T-helper 1 cell (primary cell): ENCODE measurements around the gene KRT82.

Experiments used
- DNase-seq, 5 donors: peaks; one replicate each; pipeline ENCODE4 v3.0.0-alpha.2; 2012 to 2020

The KRT82 gene

DNA sequence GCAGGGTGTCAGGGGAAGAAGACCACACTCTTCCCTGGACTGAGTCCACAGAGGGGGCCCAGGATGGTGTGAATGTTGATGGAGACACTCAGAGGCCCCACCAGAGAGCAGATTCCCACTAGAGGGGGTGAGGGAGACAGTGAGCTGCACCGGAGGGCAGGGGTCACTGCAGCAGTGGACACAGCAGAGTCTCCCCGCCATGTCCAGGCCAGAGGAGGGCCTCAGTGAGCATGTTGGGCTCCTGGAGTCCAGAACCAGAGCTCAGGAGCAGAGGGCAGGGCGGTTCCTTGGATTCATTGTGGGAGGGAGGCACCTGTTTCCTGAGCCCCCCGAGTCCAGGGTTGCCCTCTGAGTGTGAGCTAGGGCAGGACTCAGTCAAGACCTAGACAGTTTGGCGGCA is 1.8 kb upstream of the KRT82 start:
- DNase-seq: no peak

DNA sequence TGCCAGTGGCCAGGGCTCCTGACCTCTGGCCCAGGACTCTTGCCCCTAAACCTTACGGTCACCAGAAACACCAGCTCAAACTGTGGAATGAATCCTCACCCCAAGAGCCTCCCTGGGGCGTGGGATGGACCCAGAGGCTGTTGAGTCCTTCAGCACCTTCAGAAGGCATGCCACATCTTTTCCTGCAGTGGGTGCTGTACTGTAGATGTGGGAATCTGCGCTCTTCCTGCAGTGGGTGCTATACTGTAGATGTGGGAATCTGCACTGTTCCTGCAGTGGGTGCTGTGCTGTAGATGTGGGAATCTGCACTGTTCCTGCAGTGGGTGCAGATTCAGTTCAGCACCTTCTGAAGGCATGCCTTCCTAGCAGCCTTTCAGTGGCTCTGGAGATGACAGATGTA is 1.2 kb downstream of the KRT82 start:
- DNase-seq: no peak

DNA sequence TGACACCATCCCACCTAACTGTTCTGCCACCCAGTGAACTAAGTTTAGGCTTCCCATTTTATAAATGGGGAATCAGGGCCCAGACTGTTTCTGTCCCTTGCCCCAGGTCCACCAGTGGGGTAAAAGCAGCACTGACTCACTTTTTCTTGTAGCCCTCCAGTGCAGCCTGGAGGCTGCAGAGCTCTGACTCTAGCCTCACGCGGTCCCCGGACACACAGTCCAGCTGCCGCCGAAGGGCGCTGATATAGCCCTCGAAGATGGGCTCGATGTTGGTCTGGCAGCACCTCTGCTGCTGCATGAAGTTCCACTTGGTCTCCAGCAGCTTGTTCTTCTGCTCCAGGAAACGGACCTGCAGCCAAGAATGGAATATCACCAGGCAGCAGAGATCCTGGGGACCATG is 2.6 kb downstream of the KRT82 start:
- DNase-seq: no peak

DNA sequence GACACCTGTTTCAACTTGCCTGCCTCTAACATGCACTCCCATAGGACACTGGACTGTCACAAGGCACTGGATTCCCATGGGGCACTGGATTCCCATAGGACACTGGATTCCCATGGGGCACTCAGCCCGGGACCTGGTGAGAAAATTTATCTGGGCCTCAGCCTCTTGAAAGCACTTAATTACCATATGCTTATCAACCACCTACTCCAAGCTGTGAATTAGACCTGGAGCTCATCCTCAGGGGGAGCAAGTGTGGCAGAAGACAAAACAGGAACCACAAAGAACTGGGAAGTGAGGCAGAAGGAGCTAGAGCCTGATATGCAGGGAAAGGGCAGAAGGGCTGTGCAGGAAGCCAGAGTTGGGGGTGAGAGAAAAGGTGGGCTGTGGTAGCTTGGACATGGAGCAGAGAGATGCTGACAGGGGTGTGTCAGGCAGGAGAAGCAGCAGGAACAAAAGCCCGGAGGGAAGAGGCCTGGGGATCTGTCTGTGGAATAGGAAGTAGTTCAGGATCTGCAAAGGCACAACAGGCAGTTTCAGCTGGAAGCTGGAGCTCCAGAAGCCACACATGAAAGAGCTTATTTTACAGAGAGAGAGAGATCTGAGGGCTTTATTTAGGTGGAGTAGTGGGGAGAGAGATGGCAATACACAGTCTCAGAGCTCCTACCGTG is 3.1 kb downstream of the KRT82 start:
- DNase-seq: no peak

DNA sequence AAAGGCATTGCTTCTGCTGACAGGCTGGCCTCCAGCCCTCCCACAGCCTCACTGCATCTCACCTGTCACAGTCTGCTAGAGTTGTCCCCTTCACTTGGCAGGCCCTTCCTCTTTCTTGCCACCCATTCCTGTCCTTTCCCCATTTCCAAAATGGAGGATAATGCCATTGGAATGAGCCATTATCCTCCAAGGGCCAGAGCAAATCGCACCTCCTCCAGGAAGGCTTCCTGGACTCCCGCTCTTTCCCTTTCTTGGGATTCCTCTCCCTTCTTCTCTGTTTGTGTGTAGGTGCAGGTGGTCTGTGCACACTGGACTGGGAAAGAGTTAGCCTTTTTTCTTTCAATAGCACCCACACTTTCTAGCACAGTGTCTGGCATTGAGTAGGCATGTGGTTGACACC is 3.8 kb downstream of the KRT82 start:
- DNase-seq: no peak

DNA sequence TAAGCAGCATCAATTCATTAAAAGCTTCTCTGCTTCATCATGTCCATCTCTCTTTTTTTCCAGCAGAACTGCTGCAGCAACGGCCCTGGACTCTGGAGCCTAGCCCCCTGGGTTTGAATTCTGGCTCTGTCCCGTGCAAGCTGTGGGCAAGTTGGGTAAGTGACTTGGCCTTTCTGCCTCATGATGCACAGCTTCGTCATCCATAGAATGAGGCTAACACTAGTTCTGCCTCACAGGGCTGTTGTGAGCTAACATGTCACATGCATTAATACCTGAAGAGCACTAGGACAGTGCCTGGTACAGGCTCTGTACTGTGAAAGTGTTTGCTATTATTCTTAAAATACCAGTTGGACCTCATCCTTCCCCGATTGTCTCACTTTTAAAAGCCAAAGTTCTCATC is 4.2 kb downstream of the KRT82 start:
- no peak for DNase-seq

DNA sequence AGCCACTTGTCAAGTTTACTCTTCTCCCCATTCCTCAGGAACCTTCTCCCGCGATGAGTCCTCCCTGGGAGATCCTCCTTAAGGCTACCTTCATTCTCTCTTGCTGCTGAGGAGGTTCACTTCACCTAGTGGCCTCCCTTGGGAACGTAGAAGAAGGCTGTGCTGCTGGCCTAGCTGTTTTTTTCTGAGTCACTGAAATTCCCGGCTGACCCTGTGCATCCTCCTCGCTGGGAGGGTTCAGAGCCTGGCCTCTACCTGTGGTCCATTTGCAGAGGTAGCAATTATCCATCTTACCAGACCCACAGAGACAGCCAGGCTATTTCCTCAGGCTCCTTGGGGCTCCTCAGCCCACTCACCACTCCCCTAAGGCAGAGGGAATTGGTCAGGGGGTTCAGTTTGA is 4.6 kb downstream of the KRT82 start:
- no peak for DNase-seq

DNA sequence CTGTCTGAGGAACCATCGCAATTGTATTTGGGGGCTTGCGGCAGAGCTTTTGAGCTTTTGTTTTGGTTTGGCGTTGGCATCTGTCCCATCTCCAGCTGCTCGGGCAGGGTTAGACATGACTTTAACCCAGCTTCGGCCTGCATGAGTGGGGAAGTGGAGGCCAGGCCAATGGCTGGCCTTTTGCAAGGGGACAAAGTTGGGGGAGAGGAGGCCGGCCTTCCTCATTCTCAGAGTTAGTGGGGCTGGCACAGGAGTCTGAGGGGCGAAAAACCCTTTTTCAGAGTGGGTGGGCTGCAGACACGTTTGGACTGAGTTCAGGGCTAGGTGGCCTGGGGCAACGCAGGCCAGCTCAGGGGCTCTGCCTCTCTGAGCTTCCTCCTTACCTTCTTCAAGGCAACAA is 5.2 kb downstream of the KRT82 start:
- DNase-seq: no peak

DNA sequence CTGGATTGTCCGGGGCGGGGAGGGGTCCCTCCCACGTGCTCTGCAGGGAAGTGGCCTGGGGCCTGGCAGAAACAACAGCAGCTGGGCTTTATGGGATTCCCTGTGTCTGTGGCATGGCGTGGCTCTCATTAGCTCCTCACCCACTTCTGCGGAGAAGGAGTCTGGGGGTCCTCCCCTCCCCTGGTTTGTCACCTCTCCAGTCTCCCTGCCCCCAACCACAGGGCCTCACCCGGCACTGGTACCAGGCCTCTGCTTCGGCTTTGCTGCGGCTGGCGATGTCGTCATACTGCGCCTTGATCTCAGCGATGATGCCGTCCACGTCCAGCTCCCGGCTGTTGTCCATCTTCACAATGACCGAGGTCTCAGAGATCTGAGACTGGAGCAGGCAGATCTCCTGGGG is 6.4 kb downstream of the KRT82 start:
- DNase-seq: no peak

DNA sequence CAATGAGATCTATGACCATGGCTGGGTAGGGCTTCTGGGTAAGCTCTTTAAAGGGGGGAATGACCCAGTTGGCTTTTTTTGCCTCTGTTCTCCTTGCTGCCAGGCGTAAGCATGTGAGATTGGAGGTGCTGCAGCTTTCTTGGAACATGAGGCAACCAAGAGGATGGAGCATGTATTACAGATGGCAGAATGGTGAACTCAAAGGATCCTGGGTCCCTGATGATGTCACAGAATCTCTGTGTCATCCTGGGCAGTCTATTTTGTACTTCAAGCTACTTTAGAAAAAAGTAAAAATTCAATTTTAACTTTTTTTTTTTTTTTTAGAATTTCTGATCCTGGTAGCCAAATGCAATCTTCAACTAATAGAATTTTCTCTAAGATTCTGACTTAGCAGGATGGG is 8.0 kb downstream of the KRT82 start:
- no peak for DNase-seq

DNA sequence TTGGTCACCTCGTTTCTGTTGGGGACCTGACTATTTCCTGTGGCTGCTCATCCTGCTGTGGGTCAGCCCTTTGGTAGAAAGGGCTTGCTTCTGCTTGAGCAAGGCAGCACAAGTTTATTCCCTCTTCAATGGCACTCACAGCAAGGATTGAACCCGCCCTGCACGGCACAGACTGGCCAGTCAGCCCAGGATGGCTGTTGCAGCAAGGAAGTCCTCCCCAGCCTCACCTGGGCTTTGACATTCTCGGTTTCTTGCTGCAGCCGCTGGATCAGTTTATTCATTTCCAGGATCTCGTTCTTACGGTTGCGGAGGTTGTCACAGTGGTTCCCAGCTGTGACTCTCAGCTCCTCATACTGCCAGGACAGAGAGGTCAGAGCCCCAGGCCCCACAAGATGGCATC is 9.5 kb downstream of the KRT82 start:
- no peak for DNase-seq

DNA sequence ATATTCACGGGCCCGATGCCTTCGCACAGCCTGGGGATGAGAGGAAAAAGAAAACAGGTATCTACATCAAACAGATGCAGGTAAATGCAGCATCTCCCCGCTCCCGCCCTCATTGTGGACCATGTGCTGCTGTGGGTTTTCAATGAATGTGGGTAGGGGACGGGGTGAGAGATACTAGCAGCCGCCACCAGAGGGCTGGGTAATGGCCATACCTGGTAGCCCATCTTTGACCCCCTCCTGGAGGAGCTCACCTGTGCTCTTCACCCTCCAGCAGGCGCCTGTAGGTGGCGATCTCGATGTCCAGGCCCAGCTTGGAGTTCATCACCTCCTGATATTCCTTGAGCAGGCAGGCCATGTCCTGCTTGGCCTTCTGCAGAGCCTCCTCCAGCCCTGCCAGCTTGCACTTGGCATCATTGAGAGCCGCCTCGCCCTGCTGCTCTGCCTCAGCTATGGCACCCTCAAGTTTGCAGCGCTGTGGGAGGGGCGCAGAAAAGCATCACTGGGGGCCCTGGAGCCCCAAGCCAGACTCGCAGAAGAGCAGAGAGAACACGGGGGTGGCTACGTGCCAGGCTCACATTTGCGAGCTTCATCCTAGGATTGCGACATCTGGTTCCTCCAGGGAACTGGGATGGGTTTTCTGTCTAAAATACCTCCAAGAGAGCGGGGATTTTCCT is 10.2 kb downstream of the KRT82 start:
- no peak for DNase-seq

DNA sequence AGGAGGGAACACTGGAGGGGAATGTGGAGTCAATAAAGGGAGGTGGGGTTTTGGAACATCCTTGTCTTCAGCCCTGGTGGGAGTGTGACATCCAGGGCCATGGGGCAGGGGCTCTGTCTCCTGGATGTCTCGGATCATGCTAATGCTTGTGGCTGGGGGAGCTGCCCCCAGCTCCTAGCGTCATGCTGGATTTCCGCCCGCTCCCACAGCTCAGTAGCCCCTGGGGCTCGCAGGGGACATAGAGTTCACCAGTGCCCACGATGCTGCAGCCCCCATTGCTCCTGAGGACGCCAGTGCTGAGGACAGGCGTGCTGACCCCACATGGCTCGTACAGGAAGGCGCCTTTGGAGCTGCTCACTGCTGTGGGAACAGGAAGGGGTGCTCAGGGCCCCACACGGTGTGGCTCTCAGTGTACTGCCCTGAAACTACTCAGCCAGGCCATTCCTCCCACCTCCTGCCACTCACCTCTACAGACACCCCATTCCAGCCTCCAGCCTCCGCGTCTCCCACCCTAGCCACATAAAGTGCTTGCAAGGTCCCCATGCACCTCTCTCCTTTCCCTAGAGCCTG is 11.2 kb downstream of the KRT82 start:
- no peak for DNase-seq

DNA sequence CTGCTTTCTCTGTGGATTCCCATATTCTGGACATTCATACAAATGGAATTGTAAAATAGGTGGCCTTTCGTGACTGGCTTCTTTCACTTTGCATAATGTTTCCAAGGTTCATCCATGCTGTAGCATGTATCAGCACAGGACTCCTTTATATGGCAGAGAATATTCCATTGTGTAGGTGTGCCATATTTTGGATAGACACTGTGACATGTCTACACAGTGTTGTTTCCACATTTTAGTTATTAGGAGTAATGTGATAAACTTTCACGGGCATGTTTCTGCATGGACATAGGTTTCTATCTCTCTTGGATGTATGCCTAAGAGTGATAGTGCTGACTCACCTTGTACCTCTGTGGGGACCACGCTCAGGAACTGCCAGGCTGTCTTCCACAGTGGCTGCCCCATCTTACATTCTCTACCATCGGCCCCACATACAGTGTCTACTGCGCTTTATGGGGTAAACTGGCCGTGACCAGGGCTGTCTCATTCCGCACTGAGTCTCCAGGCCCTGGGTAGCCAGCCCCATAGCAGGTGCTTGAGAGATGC is 13.6 kb downstream of the KRT82 start:
- DNase-seq: no peak

DNA sequence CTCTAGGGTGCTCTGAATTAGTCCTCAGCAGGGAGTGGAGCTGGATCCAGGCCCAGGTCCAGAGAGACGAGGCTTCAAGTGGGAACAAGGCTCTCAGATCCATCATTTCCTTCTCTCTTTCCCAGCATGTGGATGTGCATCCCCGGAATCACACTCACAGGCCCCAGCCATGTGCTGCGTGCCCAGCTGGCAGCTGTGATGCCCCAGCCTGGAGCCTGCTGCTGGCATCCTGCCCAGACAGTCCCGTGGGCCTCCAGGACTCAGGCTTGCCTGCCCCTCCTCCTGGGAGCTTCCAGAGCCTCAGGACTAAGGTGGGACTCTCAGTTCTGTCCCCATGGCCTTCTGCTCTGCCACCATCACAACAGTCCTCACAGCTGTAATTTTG is 14.5 kb downstream of the KRT82 start:
- DNase-seq: no peak

DNA sequence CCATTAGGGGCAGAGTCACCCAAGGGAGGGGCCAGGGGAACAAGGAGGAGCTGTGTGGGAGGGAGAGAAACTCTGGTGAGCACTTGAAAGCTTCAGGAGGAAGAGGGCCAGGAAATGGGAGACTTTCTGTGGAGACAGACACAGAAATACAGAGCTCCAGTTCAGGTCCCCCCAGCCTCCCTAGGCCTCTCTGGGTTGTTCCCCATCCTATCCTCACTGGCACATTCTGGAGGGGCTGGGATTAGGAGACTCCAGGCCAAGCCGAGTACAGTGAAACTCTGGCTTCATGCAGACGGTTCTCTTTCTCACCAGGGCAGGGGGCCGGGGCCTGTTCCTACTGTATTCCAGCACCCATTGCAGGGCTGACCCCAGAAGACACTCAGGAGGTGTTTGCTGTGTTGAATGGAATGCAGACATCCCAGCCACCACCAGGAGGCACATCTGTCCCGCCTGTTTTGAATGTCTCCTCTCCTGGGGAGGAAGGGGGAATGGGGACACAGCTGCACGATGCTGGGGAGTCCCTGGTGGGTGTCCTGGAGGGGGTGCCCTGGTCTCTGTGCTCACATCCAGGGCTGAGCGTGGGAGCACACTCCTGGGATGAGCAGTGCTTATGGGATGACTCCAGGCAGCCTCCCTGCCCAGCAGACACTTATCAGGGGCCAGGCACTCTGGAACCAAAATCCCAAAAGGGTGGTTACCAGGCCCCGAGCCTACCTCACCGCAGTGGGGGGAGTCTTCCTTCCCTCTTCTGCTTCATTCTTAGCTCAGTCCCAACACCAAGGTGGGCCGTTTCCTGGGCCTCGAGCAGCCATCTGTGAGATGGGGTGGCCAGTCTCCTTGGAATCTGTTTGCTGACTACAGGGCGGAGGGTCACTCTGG is 15.2 kb downstream of the KRT82 start:
- DNase-seq: no peak

DNA sequence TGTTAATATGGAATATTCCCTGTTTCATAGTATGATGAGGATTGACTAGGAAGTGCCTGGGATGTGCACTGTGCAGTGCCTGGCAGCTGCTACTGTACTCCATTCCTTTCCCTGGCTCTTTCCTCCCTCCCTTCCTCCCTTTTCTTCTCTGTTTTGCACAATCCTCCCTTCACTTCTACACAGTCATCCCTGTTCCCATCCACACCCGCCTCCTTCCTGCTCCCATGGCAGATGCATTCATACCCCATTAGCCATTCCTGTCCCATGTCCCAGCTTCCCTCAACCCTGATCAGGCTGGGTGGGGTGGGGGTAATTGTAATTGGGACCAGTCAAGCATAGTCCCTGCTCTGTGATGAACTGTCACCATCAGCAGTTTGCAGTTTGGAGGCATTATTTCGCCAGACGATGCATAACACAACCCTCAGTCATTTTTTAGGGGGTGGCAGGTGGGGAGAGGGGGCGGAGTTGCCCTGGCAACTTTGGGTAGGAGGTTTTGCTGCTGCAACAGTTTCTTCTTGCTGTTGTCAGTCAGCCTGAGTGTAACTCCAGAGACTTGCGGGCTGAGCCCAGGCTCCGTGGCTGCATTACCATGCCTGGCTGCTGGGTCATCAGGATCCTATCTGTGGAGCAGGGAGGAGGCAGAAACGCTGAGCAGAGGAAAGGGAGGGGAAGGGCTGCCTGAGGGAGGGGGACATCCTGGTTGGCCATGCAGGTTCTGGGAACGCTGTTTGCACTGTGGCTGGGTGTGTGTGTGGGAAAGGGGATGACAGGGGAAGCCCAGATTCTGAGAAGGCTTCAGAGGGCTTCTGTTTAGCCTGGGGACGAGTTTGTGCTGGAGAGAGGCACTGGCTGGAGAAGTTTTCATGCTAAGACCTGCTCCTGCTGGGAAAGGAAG is 16.6 kb downstream of the KRT82 start:
- no peak for DNase-seq

DNA sequence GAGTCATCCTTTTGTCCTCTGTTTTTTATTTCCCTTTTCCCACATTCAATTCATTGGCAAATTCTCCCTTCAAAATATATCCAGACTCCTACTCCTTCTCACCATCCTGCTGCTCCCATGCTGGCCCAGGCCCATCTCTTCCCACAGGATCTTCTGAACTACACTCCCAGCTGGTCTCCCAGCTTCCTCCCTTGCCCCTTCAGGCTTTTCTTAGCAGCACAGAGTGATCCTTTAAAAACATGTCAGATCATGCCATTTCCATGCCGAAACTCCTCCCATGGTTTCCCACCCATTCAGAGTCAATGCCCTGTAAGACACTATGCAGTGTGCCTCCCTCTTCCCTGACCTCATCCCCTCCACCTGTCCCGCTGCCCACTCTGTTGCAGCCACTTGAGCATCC is 18.3 kb downstream of the KRT82 start:
- DNase-seq: no peak

DNA sequence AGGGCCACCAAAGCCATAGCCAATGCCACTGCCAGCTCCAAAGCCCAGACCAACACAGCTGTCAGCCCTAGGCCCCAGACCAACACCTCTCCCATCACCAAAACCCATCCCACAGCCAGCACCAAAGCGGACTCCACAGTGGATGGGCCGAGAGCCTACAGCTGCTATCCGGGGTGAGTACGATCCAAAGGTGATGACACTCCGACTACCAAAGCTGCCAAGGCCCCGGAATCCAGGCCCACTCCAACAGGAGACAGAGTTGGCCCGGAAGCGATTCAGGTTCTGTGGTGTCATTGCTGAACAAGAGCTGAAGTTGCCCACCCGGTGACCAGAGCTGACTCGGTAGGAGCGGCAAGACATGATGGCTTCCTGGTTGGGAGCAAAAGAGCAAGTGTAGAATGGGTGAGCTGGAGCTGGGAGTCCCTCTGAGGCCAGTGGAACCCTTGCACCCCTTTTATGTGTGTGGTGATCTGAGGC is 20.9 kb downstream of the KRT82 start, which contains the start of gene KRT84:
Gene KRT84 (minus strand): TSS at position 427 of the 477 bp plus-strand sequence. CDS start 67 bp downstream, at position 360.
- no peak for DNase-seq

DNA sequence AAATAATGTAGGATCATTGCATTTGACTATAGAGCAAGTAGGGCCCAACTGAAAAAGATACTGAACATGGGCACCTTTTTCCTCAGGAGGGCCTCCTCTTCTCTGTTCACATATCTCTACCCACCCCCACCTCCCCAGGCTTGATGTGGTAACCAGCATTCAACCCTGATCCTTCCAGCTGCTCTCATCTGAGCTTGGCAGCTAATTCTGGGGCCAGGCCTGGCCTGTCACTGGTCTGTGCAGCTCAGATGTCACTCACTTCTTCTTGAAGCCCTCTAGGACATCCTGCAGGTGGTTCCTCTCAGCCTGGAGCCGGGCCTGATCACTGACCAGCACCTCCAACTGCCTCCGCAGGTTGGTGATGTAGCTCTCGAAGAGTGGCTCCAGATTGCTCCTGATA is 22.8 kb downstream of the KRT82 start:
- no peak for DNase-seq

DNA sequence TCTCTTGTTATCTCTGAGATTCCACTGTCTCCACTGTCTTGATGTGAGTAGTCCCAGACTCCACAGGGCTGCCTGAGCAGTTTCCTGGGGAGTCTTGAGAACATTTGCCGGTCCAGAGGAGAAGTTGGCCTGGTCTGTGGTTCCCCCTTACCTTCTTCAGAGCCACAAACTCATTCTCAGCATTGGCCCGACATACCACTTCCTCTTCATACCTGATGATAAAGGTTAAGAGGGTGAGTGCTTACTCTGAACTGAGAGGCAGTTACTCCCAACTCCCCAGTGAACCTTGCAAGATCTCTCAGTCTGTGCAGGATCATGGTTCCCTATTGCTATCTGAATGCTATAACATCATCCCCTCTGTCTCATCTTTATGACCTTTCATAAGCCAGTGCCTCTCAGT is 23.3 kb downstream of the KRT82 start:
- DNase-seq: no peak

DNA sequence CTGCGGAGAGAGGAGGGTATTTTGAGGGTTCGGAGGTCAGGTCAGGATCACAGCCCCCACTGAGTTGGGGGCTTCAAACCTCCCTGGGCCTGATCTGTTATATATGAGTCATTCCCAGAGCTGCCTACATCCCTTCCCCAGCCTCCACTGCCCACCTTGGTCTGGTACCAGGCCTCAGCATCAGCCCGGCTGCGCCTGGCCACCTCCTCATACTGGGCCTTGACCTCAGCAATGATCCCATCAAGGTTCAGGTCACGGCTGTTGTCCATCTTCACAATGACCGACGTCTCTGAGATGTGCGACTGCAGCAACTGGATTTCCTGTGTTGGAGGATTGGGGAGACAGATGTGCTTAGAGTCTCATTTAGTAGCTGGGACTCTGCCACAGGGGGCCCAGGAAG is 24.9 kb downstream of the KRT82 start:
- DNase-seq: no peak
